GM12865 (cell line): ENCODE measurements around the gene CHST6.
A peak's percentile ranks its signal among the peaks of the same experiment; 100 is the strongest.
"Not testable (repeated sequence)": the region's sequence is repeated elsewhere in the genome, so short reads cannot be mapped to it uniquely, and the experiment has no call there.

Experiments used
- DNase-seq: peaks from one replicate; pipeline ENCODE4 v3.0.0; 2010; ENCODE audit warnings: low read depth
- H3K4me3 ChIP-seq: 2 replicates; pipeline ENCODE4 v1.5.1; 2011; ENCODE audit warnings: mild to moderate bottlenecking, low read depth, low read length, control low read depth
- TF ChIP-seq, protein P1 (sequence below): IDR thresholded peaks from 2 replicates; pipeline ENCODE4 v1.5.1; 2011; ENCODE audit warnings: low read length, control low read depth, low read depth, inconsistent platforms; ENCODE audit not compliant: insufficient read depth; ENCODE audit errors: missing control alignments

Gene CHST6

DNA sequence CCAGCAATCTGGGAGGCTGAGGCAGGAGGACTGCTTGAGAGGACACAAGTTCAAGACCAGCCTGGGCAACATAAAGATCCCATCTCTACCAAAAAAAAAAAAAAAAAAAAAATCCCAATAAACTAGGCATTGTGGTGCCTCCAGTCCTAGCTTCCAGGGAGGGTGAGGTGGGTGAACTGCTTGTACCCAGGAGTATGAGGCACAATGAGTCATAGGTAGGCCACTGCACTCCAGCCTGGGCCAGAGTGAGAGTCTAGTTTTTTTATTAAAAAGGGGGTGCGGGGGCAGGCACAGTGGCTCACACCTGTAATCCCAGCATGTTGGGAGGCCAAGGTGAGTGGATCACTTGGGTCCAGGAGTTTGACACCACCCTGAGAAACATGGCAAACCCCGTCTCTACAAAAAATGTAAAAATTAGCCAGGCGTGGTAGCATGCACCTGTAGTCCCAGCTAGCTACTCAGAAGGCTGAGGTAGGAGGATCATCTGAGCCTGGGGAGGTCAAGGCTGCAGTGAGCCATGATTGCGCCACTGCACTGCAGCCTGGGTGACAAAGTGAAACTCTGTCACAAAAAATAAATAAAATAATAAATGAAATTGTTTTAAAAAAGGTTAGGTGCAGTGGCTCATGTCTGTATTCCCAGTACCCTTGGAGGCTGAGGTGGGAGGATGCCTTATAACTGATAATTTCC is 7.8 kb upstream of the CHST6 start:
- DNase-seq, result no peak
- H3K4me3 ChIP-seq, result no peak overlapping the region
- TF ChIP-seq, protein P1, sequence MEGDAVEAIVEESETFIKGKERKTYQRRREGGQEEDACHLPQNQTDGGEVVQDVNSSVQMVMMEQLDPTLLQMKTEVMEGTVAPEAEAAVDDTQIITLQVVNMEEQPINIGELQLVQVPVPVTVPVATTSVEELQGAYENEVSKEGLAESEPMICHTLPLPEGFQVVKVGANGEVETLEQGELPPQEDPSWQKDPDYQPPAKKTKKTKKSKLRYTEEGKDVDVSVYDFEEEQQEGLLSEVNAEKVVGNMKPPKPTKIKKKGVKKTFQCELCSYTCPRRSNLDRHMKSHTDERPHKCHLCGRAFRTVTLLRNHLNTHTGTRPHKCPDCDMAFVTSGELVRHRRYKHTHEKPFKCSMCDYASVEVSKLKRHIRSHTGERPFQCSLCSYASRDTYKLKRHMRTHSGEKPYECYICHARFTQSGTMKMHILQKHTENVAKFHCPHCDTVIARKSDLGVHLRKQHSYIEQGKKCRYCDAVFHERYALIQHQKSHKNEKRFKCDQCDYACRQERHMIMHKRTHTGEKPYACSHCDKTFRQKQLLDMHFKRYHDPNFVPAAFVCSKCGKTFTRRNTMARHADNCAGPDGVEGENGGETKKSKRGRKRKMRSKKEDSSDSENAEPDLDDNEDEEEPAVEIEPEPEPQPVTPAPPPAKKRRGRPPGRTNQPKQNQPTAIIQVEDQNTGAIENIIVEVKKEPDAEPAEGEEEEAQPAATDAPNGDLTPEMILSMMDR, result no peak

DNA sequence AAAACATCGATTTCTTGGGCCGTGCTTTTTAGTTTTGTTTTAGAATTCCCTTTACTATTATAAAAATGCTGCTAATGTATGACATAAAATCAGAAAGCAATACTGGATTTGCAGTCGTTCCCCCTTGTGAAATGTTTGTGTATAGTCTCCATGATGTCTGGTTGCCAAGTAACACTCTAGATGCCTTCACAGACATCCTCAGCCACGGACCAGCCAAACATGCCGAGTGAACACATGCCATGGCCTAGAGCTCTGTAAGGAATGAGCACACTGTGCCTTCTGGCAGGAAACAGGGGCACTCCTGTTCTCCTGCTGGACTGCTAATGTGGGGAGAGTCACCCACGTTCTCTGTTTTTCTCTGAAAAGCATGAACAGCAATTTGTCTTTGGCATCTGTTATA is 6.6 kb upstream of the CHST6 start:
- DNase-seq, H3K4me3 ChIP-seq: not testable (repeated sequence)

DNA sequence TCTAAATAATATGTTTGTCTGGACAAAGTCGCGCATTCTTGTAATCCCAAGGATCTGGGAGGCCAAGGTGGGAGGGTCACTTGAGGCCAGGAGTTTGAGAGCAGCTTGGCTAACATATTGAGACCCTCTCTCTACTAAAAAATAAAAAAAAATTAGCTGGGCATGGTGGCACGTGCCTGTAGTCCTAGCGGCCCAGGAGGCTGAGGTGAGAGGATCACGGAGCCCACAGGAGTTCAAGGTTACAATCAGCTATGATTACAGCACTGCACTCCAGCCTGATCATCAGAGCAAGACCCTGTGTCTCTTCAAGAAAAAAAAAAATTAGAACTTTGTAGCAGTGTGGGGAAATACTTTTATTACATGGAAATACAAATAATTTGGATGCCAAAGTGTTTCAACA is 6.1 kb upstream of the CHST6 start:
- TF ChIP-seq, protein P1, result no peak
- no peak for DNase-seq
- H3K4me3 ChIP-seq, result no peak overlapping the region

DNA sequence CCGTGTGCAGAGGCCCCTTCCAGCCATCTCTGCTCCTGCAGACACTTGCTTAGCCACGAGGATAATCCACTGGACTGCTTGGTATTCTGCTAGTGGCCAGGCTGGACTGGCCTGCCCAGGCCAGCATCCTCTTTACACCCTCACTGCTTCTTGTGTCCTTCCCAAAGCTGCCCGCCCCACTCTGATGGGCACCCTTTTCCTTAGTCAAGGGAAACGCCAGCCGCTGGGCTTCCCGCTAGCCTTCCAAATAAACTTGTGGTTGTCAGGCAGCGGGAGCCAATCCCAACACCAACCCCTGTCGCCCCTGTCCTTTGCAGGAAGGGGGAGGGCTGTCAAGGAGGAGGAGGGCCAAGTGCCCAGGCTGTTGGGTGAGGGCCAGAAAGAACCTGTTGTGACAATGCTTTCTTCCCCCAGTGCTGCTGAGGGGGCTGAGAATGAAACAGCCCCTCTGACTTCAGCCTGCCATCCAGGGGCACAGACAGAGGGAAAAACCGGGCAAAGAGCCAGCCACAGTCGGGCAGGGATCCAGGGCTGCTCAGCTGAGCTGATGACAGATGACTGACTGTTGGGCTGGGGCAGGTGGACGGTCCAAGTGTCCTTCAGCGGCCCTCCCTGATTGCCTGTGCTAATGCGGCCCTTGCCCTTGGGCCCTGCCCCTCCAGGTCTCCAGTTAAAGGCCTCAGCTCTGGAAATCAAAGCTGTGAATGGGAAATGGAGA is 3.5 kb upstream of the CHST6 start:
- not testable (repeated sequence) for DNase-seq, H3K4me3 ChIP-seq

DNA sequence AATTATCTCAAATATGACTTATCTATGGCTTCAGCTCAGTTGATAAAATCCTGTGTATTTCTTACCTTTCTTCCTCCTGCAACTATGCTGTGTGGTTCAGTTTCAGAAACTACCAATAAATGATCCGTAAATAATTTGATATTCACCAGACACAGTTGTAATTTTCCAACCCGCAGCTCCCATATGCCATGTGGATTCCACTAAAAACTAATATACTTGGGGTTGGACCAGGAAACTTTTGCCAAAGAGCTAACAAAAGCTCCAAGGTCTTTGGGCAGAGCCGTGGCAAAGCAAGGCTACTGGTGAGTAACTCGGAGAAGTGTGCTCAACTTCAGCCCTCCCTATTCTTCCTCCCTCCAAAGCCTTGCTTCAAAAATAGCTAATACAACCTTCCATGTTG is 2.3 kb upstream of the CHST6 start:
- DNase-seq, result no peak
- TF ChIP-seq, protein P1, result no peak
- no peak overlapping the region for H3K4me3 ChIP-seq

DNA sequence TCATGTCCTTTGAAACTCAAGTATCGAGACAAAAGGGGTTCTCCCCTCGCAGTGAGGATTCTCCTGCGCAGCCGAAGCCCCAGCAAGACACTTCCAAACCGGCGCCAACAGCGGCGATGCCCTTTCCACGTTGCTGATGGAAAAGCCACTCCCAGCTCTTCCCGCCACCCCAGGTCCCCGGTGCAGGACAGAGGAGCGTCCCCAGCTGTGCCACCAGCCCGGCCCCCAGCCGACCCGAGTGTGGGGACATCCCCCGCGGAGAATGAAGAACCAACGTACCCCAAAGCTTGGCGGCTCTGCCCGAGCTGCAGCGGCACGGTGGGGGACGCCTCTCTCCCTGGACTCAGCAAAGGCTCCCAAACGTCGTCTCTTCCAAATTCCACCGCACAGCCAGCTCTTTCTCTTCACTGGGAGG is 573 bp downstream of the CHST6 start:
- H3K4me3 ChIP-seq, result peak overlapping the region; percentile 48; the same call in 1 of the 2 replicates
- no peak for DNase-seq

DNA sequence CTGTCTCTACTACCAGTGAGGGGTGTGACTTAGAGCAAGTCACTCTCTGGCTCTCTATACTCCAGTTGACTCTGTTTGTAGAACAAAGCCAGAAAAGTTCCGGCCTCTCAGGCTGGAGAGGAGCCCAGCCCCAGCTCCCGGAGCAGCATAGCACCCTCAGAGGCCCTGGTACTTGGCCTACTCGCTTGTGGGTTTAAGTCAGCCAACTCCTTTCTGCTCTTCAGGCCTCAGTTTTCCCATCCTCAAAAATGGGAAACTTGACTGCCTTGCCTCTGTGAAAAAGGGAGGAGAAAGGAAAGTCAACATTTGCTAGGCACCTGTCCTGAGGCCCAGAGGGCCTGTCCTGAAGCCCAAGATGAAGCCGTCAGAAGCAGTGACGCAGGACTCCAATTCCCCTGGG is 1.1 kb downstream of the CHST6 start:
- no peak overlapping the region for H3K4me3 ChIP-seq
- DNase-seq, result no peak
- TF ChIP-seq, protein P1, result no peak

More for the DNA sequence above, 573 bp downstream of the CHST6 start:
- TF ChIP-seq, protein P1, result no peak

DNA sequence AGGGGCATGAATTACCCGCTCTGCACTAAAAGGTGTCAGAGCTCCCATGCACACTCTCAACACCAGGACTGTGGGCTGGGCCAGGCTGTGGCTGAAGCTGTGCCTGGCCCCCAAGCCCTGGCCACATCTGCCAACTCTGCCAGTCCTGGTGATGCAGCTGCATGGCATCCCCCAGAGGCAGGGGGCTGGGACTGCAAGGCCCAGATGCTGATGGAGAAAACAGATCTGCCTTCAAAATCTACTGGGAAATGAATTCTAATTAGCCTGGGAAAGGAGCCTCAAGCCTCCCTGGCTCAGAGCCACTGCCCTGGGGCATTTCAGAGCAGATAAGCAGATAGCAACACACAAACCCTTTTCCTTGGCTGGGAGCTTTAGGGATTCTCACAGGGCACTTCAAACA is 3.4 kb downstream of the CHST6 start:
- TF ChIP-seq, protein P1, result peak; percentile 33

More for the DNA sequence above, 3.4 kb downstream of the CHST6 start:
- no peak overlapping the region for H3K4me3 ChIP-seq
- peak; percentile 28 for DNase-seq
